Neuronal stem cell (in vitro differentiated cells): ENCODE measurements around the gene FRY.
A peak's percentile ranks its signal among the peaks of the same experiment; 100 is the strongest.

ENCODE experiments used
- DNase-seq: peaks from one replicate; pipeline ENCODE4 v3.0.0-alpha.2; 2013; ENCODE audit warnings: low spot score
- H2AFZ ChIP-seq: one replicate; pipeline ENCODE4 v1.6.1; 2013; ENCODE audit warnings: mild to moderate bottlenecking, low read length, inconsistent platforms
- H2AK5ac ChIP-seq: 2 replicates; pipeline ENCODE4 v1.6.1; 2013; ENCODE audit warnings: low read depth, mild to moderate bottlenecking, inconsistent platforms, low read length, moderate library complexity, mixed read lengths
- H2BK120ac ChIP-seq: 2 replicates; pipeline ENCODE4 v1.6.1; 2013; ENCODE audit warnings: low read depth, mild to moderate bottlenecking, inconsistent platforms, low read length, moderate library complexity, mixed read lengths
- H2BK12ac ChIP-seq: one replicate; pipeline ENCODE4 v1.6.1; 2013; ENCODE audit warnings: low read length, inconsistent platforms
- H2BK15ac ChIP-seq: 2 replicates; pipeline ENCODE4 v1.6.1; 2013; ENCODE audit warnings: mild to moderate bottlenecking, low read length, inconsistent platforms, mixed read lengths
- H2BK5ac ChIP-seq: one replicate; pipeline ENCODE4 v1.6.1; 2013; ENCODE audit warnings: inconsistent platforms, mild to moderate bottlenecking, low read length, moderate library complexity
- H3K14ac ChIP-seq: one replicate; pipeline ENCODE4 v1.6.1; 2013; ENCODE audit warnings: low read length, inconsistent platforms
- H3K18ac ChIP-seq: 2 replicates; pipeline ENCODE4 v1.6.1; 2013; ENCODE audit warnings: low read length, inconsistent platforms
- H3K23ac ChIP-seq: 2 replicates; pipeline ENCODE4 v1.6.1; 2013; ENCODE audit warnings: low read depth, mild to moderate bottlenecking, mixed read lengths, low read length, inconsistent platforms; ENCODE audit not compliant: poor library complexity
- H3K27ac ChIP-seq: replicated peaks from 3 replicates; pipeline ENCODE4 v1.5.1; 2013; ENCODE audit warnings: low read length, inconsistent platforms
- H3K27me3 ChIP-seq, 3 experiments: 2 replicates each; pipeline ENCODE4 v1.6.1; 2013; ENCODE audit warnings: low read length in 3 of 3, mild to moderate bottlenecking in 2 of 3, inconsistent platforms in 1 of 3, low read depth in 1 of 3, mixed read lengths in 1 of 3, moderate library complexity in 1 of 3; ENCODE audit not compliant: control insufficient read depth in 3 of 3, insufficient read depth in 3 of 3
- H3K36me3 ChIP-seq, 2 donors: replicated peaks in 1 of 2; 2 replicates each; pipeline ENCODE4 v1.6.1; 2013; ENCODE audit warnings: low read length in 2 of 2; ENCODE audit not compliant: control insufficient read depth in 2 of 2, insufficient read depth in 2 of 2
- H3K4ac ChIP-seq: 2 replicates; pipeline ENCODE4 v1.6.1; 2013; ENCODE audit warnings: inconsistent platforms, mild to moderate bottlenecking, low read length, moderate library complexity
- H3K4me1 ChIP-seq, 2 donors: 1 replicate in 1 of 2; 2 replicates in 1 of 2; pipeline ENCODE4 v1.6.1; 2013; ENCODE audit warnings: low read length in 2 of 2, low read depth in 1 of 2; ENCODE audit not compliant: control insufficient read depth in 2 of 2, insufficient read depth in 1 of 2
- H3K4me2 ChIP-seq: one replicate; pipeline ENCODE4 v1.6.1; 2013; ENCODE audit warnings: mild to moderate bottlenecking, low read length, inconsistent platforms; ENCODE audit not compliant: insufficient read depth, poor library complexity, severe bottlenecking
- H3K4me3 ChIP-seq, 2 donors: 2 replicates each; pipeline ENCODE4 v1.5.1; 2013; ENCODE audit warnings: low read length in 2 of 2, mild to moderate bottlenecking in 2 of 2, inconsistent platforms in 1 of 2, moderate library complexity in 1 of 2
- H3K79me1 ChIP-seq: one replicate; pipeline ENCODE4 v1.6.1; 2013; ENCODE audit warnings: low read depth, mild to moderate bottlenecking, inconsistent platforms, low read length, moderate library complexity
- H3K9ac ChIP-seq: one replicate; pipeline ENCODE4 v1.6.1; 2013; ENCODE audit warnings: mild to moderate bottlenecking, low read depth, low read length, inconsistent platforms; ENCODE audit not compliant: poor library complexity
- H3K9me3 ChIP-seq, 2 donors: replicated peaks in 1 of 2; 2 replicates each; pipeline versions ENCODE3 to v1.6.1; 2013; ENCODE audit warnings: low read length in 2 of 2, mild to moderate bottlenecking in 2 of 2, inconsistent platforms in 1 of 2, low read depth in 1 of 2, mixed read lengths in 1 of 2, moderate library complexity in 1 of 2; ENCODE audit not compliant: control insufficient read depth in 2 of 2, insufficient read depth in 1 of 2
- H4K8ac ChIP-seq: one replicate; pipeline ENCODE4 v1.6.1; 2013; ENCODE audit warnings: low read depth, mild to moderate bottlenecking, inconsistent platforms, low read length, moderate library complexity
- H4K91ac ChIP-seq: one replicate; pipeline ENCODE4 v1.6.1; 2013; ENCODE audit warnings: low read length, low read depth, mild to moderate bottlenecking, inconsistent platforms; ENCODE audit not compliant: poor library complexity
- WGBS, 2 donors: extraction: QIAGEN DNeasy Blood & Tissue Kit; methylation state at CpG; one replicate each; pipeline ENCODE4 v1.1.7; 2013; ENCODE audit warnings: missing lambda C conversion rate in 2 of 2, mixed read lengths in 1 of 2; ENCODE audit not compliant: insufficient read length in 2 of 2, insufficient replicate concordance in 1 of 2; ENCODE audit errors: extremely low coverage in 2 of 2; 5-methylcytosine and 5-hydroxymethylcytosine counted together

FRY gene

GRCh38 chr13:32174366-32174765 is 142.8 kb downstream of the FRY start:
- no peaks in the 10 kb centered on the region for H3K27me3 ChIP-seq
- no peak overlapping the region for H3K9ac ChIP-seq
- no peaks in the 10 kb centered on the region for H3K79me1 ChIP-seq
- H3K23ac ChIP-seq, result no peak overlapping the region
- H2BK5ac ChIP-seq, result no peak overlapping the region
- WGBS, 2 donors, result no CpG with 5 or more reads among the region's 1 CpG
- H4K91ac ChIP-seq, result no peak overlapping the region
- no peaks in the 10 kb centered on the region for H3K9me3 ChIP-seq
- no peak overlapping the region for H2BK15ac ChIP-seq
- H3K4ac ChIP-seq, result no peak overlapping the region
- no peak overlapping the region for H3K4me3 ChIP-seq
- no peak overlapping the region for H2AK5ac ChIP-seq
- no peaks in the 10 kb centered on the region for H3K4me1 ChIP-seq
- no peak overlapping the region for H3K18ac ChIP-seq
- H3K4me2 ChIP-seq, result no peak overlapping the region
- H3K36me3 ChIP-seq, result peaks cover 0 to 2% of the 10 kb centered on the region in 2 donors
- no peak overlapping the region for H2BK120ac ChIP-seq
- no peak overlapping the region for H2BK12ac ChIP-seq
- H4K8ac ChIP-seq, result no peak overlapping the region
- H3K27ac ChIP-seq, result no peak overlapping the region
- no peak for DNase-seq
- H3K14ac ChIP-seq, result no peak overlapping the region
- H2AFZ ChIP-seq, result no peak overlapping the region

GRCh38 chr13:32175307-32175706 is 143.7 kb downstream of the FRY start:
- Histone ChIP-seq H3K4me3 (no peak overlapping the region), H3K18ac (no peak overlapping the region), H3K9me3 (no peaks in the 10 kb centered on the region), H2BK120ac (no peak overlapping the region), H3K79me1 (no peaks in the 10 kb centered on the region), H3K4me1 (no peaks in the 10 kb centered on the region), H3K23ac (no peak overlapping the region), H3K27me3 (no peaks in the 10 kb centered on the region), H2BK15ac (no peak overlapping the region), H3K27ac (no peak overlapping the region), H3K4me2 (no peak overlapping the region), H2AFZ (peak overlapping the region; percentile 30), H3K36me3 (peaks cover 0 to 2% of the 10 kb centered on the region in 2 donors), H2AK5ac (no peak overlapping the region), H2BK12ac (no peak overlapping the region), H3K14ac (no peak overlapping the region), H4K8ac (no peak overlapping the region), H3K4ac (no peak overlapping the region), H4K91ac (no peak overlapping the region), H2BK5ac (no peak overlapping the region), H3K9ac (no peak overlapping the region)
- no CpG with 5 or more reads among the region's 6 CpGs for WGBS, 2 donors
- no peak for DNase-seq

- H3K4me2 ChIP-seq, result no peak overlapping the region
- H2BK12ac ChIP-seq, result no peak overlapping the region
- no peak overlapping the region for H3K27ac ChIP-seq
- H3K14ac ChIP-seq, result no peak overlapping the region
- no peaks in the 10 kb centered on the region for H3K79me1 ChIP-seq
- WGBS, 2 donors, result no CpG with 5 or more reads among the region's 2 CpGs
- no peak overlapping the region for H2BK15ac ChIP-seq
- H3K4me3 ChIP-seq, result no peak overlapping the region
- no peaks in the 10 kb centered on the region for H3K9me3 ChIP-seq
- H3K27me3 ChIP-seq, result no peaks in the 10 kb centered on the region
- H3K9ac ChIP-seq, result no peak overlapping the region
- no peak overlapping the region for H2AK5ac ChIP-seq
- no peak overlapping the region for H4K91ac ChIP-seq
- peaks cover 0 to 2% of the 10 kb centered on the region in 2 donors for H3K36me3 ChIP-seq
- no peak for DNase-seq
- H3K4me1 ChIP-seq, result no peaks in the 10 kb centered on the region
- H4K8ac ChIP-seq, result no peak overlapping the region
- H3K23ac ChIP-seq, result no peak overlapping the region
- H3K4ac ChIP-seq, result no peak overlapping the region
- no peak overlapping the region for H2BK5ac ChIP-seq
- no peak overlapping the region for H2AFZ ChIP-seq
- no peak overlapping the region for H2BK120ac ChIP-seq
- H3K18ac ChIP-seq, result no peak overlapping the region
Measured at GRCh38 chr13:32175943-32176342, 144.4 kb downstream of the FRY start.

- Histone ChIP-seq H3K9me3 (no peaks in the 10 kb centered on the region), H3K4me2 (no peak overlapping the region), H4K91ac (no peak overlapping the region), H3K9ac (no peak overlapping the region), H2AFZ (no peak overlapping the region), H4K8ac (no peak overlapping the region), H2BK15ac (no peak overlapping the region), H2BK12ac (no peak overlapping the region), H3K4ac (no peak overlapping the region), H3K23ac (no peak overlapping the region), H3K36me3 (peaks cover 0 to 2% of the 10 kb centered on the region in 2 donors), H2BK120ac (no peak overlapping the region), H2AK5ac (no peak overlapping the region), H3K18ac (no peak overlapping the region), H3K14ac (no peak overlapping the region), H3K79me1 (no peaks in the 10 kb centered on the region), H2BK5ac (no peak overlapping the region), H3K27ac (no peak overlapping the region), H3K4me3 (no peak overlapping the region), H3K4me1 (no peaks in the 10 kb centered on the region), H3K27me3 (no peaks in the 10 kb centered on the region)
- no CpG with 5 or more reads among the region's 1 CpG for WGBS, 2 donors
- no peak for DNase-seq
Measured at GRCh38 chr13:32176696-32177095, 145.1 kb downstream of the FRY start.
